IMR-90 (cell line): ENCODE measurements around the gene ZNF292. TPM values are rescaled to one million over a fixed set of nuclear protein-coding genes. Genes with fewer than 3 reads are reported as not detected.

Experiments used
- ATAC-seq: fragments of 200-7000 bp; cut with Tn5 transposase; 2 replicates; pipeline ENCODE4 v1.9.1; 2020; ENCODE audit warnings: low read depth, mild to moderate bottlenecking, moderate library complexity
- BruUV-seq: library from RNA; stranded (reverse); fragments of 400-500 nt; replicated peaks from 2 replicates; lab custom pipeline; 2021; lab: Mats Ljungman, UMichigan
- CTCF ChIA-PET: fragments of 300-600 bp; formaldehyde crosslinking; extraction: SDS; loops from one replicate; lab custom pipeline; 2021; ENCODE audit warnings: antibody characterized with exemption; lab: Yijun Ruan, JAX
- POLR2A ChIA-PET: fragments of 300-600 bp; sonication (Branson Sonifier 250); formaldehyde crosslinking; loops from one replicate; lab custom pipeline; 2022; ENCODE audit warnings: antibody characterized with exemption; ENCODE audit not compliant: unreplicated experiment; lab: Charles Lee
- DNase-seq: peaks from one replicate; pipeline ENCODE4 v3.0.0; 2013
- H2AFZ ChIP-seq: replicated peaks from 2 replicates; pipeline ENCODE3; 2013; ENCODE audit warnings: low read length, mild to moderate bottlenecking; ENCODE audit not compliant: poor library complexity
- H2AK5ac ChIP-seq: 2 replicates; pipeline ENCODE4 v1.6.1; 2013; ENCODE audit warnings: low read depth, low read length, inconsistent platforms
- H2AK9ac ChIP-seq: replicated peaks from 2 replicates; pipeline ENCODE3; 2013; ENCODE audit warnings: mild to moderate bottlenecking, low read depth, low read length, moderate library complexity; ENCODE audit not compliant: poor library complexity
- H2BK120ac ChIP-seq: 2 replicates; pipeline ENCODE4 v1.6.1; 2013; ENCODE audit warnings: low read depth, low read length, inconsistent platforms
- H2BK15ac ChIP-seq: 3 replicates; pipeline ENCODE4 v1.6.1; 2013; ENCODE audit warnings: low read depth, low read length, inconsistent platforms
- H2BK20ac ChIP-seq: 2 replicates; pipeline ENCODE4 v1.6.1; 2013; ENCODE audit warnings: low read depth, mild to moderate bottlenecking, inconsistent platforms, low read length, moderate library complexity
- H2BK5ac ChIP-seq: 2 replicates; pipeline ENCODE4 v1.6.1; 2013; ENCODE audit warnings: mild to moderate bottlenecking, low read depth, low read length, inconsistent platforms; ENCODE audit not compliant: poor library complexity, severe bottlenecking
- H3K14ac ChIP-seq: replicated peaks from 2 replicates; pipeline ENCODE4 v1.6.1; 2013; ENCODE audit warnings: low read depth, low read length, inconsistent platforms
- H3K18ac ChIP-seq: 2 replicates; pipeline ENCODE4 v1.6.1; 2013; ENCODE audit warnings: low read depth, low read length, control low read depth
- H3K23ac ChIP-seq: 2 replicates; pipeline ENCODE4 v1.6.1; 2013; ENCODE audit warnings: low read depth, low read length, inconsistent platforms
- H3K27ac ChIP-seq: 2 replicates; pipeline ENCODE4 v1.5.1; 2013; ENCODE audit warnings: mild to moderate bottlenecking, control low read depth, low read length; ENCODE audit not compliant: insufficient read depth
- H3K27me3 ChIP-seq: 2 replicates; pipeline ENCODE4 v1.6.1; 2013; ENCODE audit warnings: low read length; ENCODE audit not compliant: control insufficient read depth, insufficient read depth
- H3K36me3 ChIP-seq: 2 replicates; pipeline ENCODE4 v1.6.1; 2013; ENCODE audit warnings: low read length, mixed read lengths; ENCODE audit not compliant: control insufficient read depth, insufficient read depth
- H3K4ac ChIP-seq: 2 replicates; pipeline ENCODE4 v1.6.1; 2013; ENCODE audit warnings: low read depth, low read length, inconsistent platforms
- H3K4me1 ChIP-seq: 2 replicates; pipeline ENCODE4 v1.6.1; 2013; ENCODE audit warnings: low read length, mixed read lengths; ENCODE audit not compliant: control insufficient read depth, insufficient read depth
- H3K4me2 ChIP-seq: 2 replicates; pipeline ENCODE4 v1.6.1; 2013; ENCODE audit warnings: low read depth, mild to moderate bottlenecking, control low read depth, low read length, moderate library complexity
- H3K4me3 ChIP-seq: 2 replicates; pipeline ENCODE4 v1.5.1; 2013; ENCODE audit warnings: low read depth, mild to moderate bottlenecking, control low read depth, low read length, moderate library complexity; ENCODE audit not compliant: insufficient read depth
- H3K56ac ChIP-seq: 2 replicates; pipeline ENCODE4 v1.6.1; 2013; ENCODE audit warnings: low read length, inconsistent platforms; ENCODE audit not compliant: insufficient read depth; ENCODE audit errors: extremely low read depth
- H3K79me1 ChIP-seq, 2 experiments: 2 replicates each; pipeline ENCODE4 v1.6.1; 2013; ENCODE audit warnings: low read length in 2 of 2, inconsistent platforms in 1 of 2, low read depth in 1 of 2
- H3K9ac ChIP-seq: 2 replicates; pipeline ENCODE4 v1.6.1; 2013; ENCODE audit warnings: low read depth, low read length, control low read depth
- H3K9me1 ChIP-seq: 2 replicates; pipeline ENCODE4 v1.6.1; 2013; ENCODE audit warnings: low read length, inconsistent platforms; ENCODE audit not compliant: insufficient read depth
- H3K9me3 ChIP-seq: 2 replicates; pipeline ENCODE4 v1.6.1; 2013; ENCODE audit warnings: low read length; ENCODE audit not compliant: control insufficient read depth, insufficient read depth
- H4K20me1 ChIP-seq: 2 replicates; pipeline ENCODE4 v1.6.1; 2013; ENCODE audit warnings: low read length, inconsistent platforms; ENCODE audit not compliant: insufficient read depth
- H4K5ac ChIP-seq: 2 replicates; pipeline ENCODE4 v1.6.1; 2013; ENCODE audit warnings: mild to moderate bottlenecking, low read depth, low read length, control low read depth
- H4K8ac ChIP-seq, 2 experiments: 2 replicates each; pipeline ENCODE4 v1.6.1; 2013; ENCODE audit warnings: low read depth in 2 of 2, low read length in 2 of 2, control low read depth in 1 of 2, inconsistent platforms in 1 of 2
- H4K91ac ChIP-seq: 2 replicates; pipeline ENCODE4 v1.6.1; 2013; ENCODE audit warnings: low read depth, low read length, inconsistent platforms; ENCODE audit not compliant: insufficient read depth
- CEBPB ChIP-seq: IDR thresholded peaks from 2 replicates; pipeline ENCODE4 v1.6.1; 2012; ENCODE audit warnings: low read depth, low read length, improper control_type of control experiment
- CHD1 ChIP-seq: IDR thresholded peaks from 2 replicates; pipeline ENCODE4 v1.6.1; 2012; ENCODE audit warnings: low read depth, low read length, improper control_type of control experiment
- RAD21 ChIP-seq: IDR thresholded peaks from 2 replicates; pipeline ENCODE4 v1.6.1; 2012; ENCODE audit warnings: low read length, improper control_type of control experiment
- dilution Hi-C: fragments of 300-500 bp; cut with HindIII; formaldehyde crosslinking; loops from one replicate; pipeline ENCODE4 v1.14.3; 2018; ENCODE audit warnings: low sequenced_read_pairs; ENCODE audit not compliant: unreplicated experiment
- in situ Hi-C: fragments of 300-500 bp; cut with MboI; formaldehyde crosslinking; loops from 3 replicates; pipeline ENCODE4 v1.14.3; 2019; ENCODE audit warnings: low sequenced_read_pairs, inconsistent platforms, mixed read lengths
- intact Hi-C: fragments of 100-400 bp; cut with micrococcal nuclease; formaldehyde crosslinking; loops from 2 replicates; pipeline ENCODE4 v1.10.0; 2022
- polyA plus RNA-seq, 3 experiments: library from polyadenylated mRNA; depleted of rRNA; stranded (reverse); fragments of >200 nt; gene quantifications; 2 replicates each; pipeline ENCODE4 v1.2.3, GENCODE V29; 2012; ENCODE audit warnings: low replicate concordance in 1 of 3
- total RNA-seq: library from RNA; depleted of rRNA; stranded (reverse); fragments of >200 nt; gene quantifications from 2 replicates; pipeline ENCODE4 v1.2.3, GENCODE V29; 2012

Gene ZNF292
- total and polyA plus RNA-seq, 2 of the 4 experiments (the other 2 are of a cell fraction), result 5.5 to 28.3 TPM

GRCh38 chr6:87225937-87226336, 70.6 kb downstream of the ZNF292 start:
- Histone ChIP-seq H2BK15ac (no peak overlapping the region), H3K9me1 (0 out of 2 replicates have a peak, but pooled peaks cover 2% of the 10 kb centered on the region), H4K91ac (no peak overlapping the region), H3K9ac (no peak overlapping the region), H3K27me3 (no peaks in the 10 kb centered on the region), H2BK5ac (no peak overlapping the region), H4K5ac (no peak overlapping the region), H3K18ac (no peak overlapping the region), H3K79me1 (peaks cover 25 to 26% of the 10 kb centered on the region in 2 experiments), H3K4me2 (no peak overlapping the region), H2BK120ac (no peak overlapping the region), H3K36me3 (peaks cover 12% of the 10 kb centered on the region), H2BK20ac (no peak overlapping the region), H3K14ac (no peak overlapping the region), H3K4me3 (no peak overlapping the region), H4K8ac (no peak overlapping the region), H3K9me3 (no peaks in the 10 kb centered on the region), H3K27ac (no peak overlapping the region), H3K23ac (no peak overlapping the region), H4K20me1 (no peaks in the 10 kb centered on the region), H2AFZ (no peak overlapping the region), H3K4me1 (no peaks in the 10 kb centered on the region), H2AK5ac (no peak overlapping the region), H3K4ac (no peak overlapping the region), H2AK9ac (no peak overlapping the region), H3K56ac (no peak overlapping the region)
- dilution Hi-C loops, result no loop called here
- DNase-seq (no peak), ATAC-seq (no peak)
- BruUV-seq, result no TSS peak
- POLR2A ChIA-PET, result no interaction called here
- intact Hi-C loops, result no loop called here
- CTCF ChIA-PET, result no interaction called here
- TF ChIP-seq RAD21 (no peak), CEBPB (no peak), CHD1 (no peak)
- in situ Hi-C loops, result no loop called here
